Measurements from ENCODE around the gene KRT6B. TPM values are rescaled to one million over a fixed set of nuclear protein-coding genes. Genes with fewer than 3 reads are reported as not detected.
"Not testable (repeated sequence)": the region's sequence is repeated elsewhere in the genome, so short reads cannot be mapped to it uniquely, and the experiment has no call there.

KRT6B gene
- total RNA-seq, 1 donor from 2014 or later: not detected

DNA sequence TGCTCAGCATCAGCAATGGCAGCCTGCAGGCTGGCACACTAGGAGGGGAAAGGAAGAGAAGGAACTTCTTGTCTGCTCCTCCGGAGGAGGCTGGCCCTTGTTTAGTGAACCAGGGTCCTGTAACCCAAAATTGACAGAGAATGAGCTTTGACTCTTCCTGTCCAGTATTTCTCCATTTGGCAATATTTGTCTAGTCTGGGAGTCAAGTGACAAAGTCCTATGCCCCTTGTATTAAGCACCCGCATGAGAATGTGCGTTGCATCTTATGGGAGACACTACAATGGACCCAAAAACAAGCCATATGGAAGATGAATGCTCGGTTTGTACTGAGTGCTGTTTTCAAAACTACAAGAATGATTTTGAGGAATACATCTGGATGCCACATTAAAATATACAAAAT is 17.9 kb upstream of the KRT6B start:
- DNase-seq (ENCODE audit: low read depth in 2 of 2): no peak

GRCh38 chr12:52464897-52465296 is 13.0 kb upstream of the KRT6B start:
- DNase-seq (ENCODE audit: low read depth in 2 of 2): no peak

DNA sequence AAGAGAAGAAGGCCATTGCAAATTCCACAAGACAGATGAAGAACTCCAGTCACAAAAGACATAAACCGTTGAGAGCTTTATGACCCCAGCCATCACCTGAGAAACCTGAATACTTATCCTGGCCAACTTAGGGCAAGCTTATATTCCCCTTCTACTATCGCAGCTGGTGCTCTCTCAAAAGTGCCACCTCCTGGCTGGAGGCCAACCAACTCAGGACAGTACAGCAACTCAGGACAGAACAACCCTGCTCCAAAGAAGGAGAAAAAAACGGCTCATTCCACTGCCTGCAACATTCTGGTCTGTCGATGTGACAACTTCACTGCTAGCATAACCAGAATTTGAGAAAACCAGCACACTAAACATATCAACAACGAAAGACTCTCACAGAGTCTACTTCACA is 9.7 kb upstream of the KRT6B start:
- DNase-seq (ENCODE audit: low read depth in 2 of 2): no peak

GRCh38 chr12:52458861-52459260 is 6.9 kb upstream of the KRT6B start:
- no peak for DNase-seq (ENCODE audit: low read depth in 2 of 2)

- no peak for DNase-seq (ENCODE audit: low read depth in 2 of 2)
Measured at GRCh38 chr12:52455821-52456220, 3.9 kb upstream of the KRT6B start.

DNA sequence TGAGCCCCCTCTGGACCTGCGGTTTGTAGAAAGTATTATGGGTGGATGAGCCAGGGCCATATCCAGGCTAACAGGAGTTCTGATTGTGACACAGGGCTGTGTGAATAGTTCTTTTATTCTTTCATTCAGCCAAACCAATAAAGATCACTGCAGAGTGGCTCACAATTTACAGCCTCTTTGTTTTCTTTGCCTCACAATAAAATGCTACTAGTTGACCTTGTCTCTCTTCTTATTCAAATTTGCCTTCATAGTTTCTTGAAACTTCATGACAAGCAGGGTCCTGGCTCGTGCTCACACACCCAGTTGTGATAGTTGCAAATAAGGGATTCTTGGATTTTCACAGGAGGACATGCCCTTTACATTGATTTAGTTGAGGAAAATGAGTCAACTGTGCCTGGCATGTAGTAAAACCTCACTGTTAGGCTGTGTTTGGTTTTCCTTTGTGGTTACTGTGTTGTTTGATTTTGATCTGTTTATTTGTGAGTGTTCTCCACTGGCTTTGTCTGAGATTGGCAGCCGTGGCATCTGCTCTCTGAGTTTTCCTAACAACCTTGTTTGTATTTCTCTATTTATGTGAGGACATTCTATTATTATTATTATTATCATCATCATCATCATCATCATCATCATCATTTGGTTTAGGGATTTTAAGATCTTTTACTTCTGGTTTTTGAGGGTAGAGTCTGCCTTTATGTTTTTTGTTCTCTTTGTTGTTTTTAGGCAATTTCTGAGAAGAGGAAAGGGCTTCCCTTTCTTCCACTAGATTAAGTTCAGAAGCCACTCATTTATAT is 2.7 kb upstream of the KRT6B start:
- no peak for DNase-seq (ENCODE audit: low read depth in 2 of 2)

DNA sequence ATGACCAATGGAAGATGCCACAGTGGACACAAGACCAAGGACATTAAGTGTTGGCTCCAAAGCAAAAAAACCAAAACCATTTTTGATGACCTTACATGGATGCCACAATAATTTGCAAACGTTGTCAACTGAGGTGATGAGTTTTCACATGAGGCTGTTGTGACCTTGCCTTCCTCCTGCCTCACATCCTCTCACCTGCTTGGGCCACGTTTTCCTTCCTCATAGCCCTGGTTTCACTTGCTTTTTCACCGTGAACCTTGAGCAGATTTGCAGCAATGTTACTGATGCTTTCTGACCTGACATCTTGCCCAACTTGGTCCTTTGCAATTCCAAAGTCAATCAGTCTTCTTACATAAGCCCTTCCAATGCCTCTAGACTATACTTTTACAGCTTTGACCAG is 3.7 kb downstream of the KRT6B start:
- DNase-seq (ENCODE audit: low read depth in 2 of 2): no peak

DNA sequence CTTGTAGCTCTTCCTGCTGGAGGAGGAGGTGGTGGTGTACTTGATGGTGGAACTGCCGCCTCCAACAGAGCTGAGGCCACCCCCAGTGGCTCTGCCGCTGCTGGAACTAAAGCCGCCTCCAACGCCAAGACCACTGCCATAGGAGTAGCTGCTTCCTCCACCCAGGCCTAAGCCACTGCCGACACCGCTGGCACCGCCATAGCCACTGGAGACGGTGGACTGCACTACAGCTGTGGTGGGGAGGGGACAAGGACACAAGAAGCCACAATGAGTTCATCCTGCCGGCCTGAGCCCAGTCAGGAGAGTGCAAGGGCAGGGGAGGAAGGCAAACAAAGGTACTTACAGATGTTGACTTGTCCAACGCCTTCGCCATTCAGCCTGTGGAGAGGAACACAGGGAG is 4.8 kb downstream of the KRT6B start:
- DNase-seq (ENCODE audit: low read depth in 2 of 2): not testable (repeated sequence)

DNA sequence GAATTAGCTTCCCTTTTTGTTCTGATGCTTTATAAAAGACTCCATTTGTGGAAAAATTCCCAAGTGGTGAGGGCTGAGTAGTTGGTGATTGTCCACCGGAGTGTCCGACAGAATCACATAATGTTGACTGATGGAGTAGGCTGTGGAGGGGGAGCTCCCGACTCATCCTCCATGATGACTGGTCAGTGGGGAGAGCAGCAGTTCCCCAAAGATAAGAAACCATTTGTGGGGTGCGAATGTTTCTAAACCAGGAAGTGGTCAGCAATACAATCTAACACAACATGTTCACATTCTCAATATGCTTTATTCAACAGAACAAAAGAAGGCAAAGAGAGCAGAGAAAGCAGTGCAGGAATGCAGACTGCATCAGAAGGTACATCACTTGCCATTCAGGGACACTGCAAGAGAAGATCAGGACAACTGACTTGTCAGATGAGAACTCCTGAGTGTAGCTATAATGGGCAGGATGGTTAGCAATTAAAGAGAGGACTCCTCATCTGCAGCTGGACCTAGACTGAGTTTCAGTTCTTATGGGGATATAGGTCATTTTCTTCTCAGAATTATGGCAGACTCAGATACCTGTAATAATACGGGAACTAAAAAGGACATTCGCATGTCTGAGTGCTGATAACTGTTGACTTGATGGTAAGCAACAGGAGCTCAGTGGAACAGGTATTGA is 5.4 kb downstream of the KRT6B start:
- no peak for DNase-seq (ENCODE audit: low read depth in 2 of 2)

- DNase-seq (ENCODE audit: low read depth in 2 of 2): no peak
Measured at GRCh38 chr12:52445876-52446275, 6.1 kb downstream of the KRT6B start.

DNA sequence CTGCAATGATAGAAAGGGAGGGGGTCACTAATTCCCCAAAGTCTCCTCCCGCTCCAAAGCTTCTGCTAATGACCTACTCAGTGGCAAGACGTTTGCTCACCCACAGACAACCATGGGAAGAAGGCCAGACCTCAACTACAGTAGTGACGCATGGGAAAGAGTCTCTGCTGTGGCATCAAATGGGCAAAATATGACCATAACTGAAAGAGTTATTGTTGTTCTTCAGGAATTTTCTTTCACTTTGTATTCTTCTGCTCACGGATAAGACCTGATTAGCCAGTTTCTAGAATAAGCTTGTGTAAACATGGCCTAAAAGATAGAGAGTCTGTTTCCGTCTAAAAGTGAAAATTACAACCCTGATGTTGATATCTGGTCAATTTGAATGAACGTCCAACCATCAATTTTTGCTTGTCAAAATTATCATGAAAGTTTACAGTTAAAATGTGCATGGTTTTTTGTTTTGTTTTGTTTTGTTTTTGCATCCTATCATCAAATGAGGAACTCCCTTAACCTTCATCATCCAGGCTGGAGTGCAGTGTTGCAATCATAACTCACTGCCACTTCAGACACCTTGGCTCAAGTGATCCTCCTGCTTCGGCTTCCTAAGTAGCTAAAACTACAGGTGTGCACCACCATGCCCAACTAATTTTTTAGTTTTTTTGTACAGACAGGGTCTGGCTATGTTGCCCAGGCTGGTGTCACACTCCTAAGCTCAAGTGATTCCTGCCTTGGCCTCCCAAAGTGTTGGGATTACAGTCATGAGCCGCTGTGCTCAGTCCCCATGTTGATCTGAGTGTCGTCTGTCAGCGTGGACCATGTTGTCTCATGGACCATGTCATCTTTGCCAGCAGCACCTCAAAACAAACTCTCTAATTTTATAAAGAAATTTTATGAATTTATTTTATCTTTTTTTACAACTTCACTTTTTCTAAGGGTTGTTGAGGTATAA is 7.0 kb downstream of the KRT6B start:
- no peak for DNase-seq (ENCODE audit: low read depth in 2 of 2)

DNA sequence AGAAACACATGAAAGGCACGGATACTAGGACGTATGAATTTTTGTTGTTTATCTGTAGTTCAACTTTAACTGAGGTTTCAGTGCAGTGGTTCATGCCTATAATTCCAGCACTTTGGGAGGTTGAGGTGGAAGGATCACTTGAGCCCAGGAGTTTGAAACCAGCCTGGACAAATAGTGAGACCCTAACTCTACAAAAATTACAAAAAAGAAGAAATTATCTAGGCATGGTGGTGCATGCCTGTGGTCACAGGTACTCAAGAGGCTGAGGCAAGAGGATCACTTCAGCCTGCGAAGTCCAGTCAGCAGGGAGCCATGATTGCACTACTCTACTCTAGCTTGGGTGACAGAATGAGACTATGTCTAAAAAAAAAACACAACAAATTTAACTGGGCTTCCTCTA is 8.0 kb downstream of the KRT6B start:
- no peak for DNase-seq (ENCODE audit: low read depth in 2 of 2)

DNA sequence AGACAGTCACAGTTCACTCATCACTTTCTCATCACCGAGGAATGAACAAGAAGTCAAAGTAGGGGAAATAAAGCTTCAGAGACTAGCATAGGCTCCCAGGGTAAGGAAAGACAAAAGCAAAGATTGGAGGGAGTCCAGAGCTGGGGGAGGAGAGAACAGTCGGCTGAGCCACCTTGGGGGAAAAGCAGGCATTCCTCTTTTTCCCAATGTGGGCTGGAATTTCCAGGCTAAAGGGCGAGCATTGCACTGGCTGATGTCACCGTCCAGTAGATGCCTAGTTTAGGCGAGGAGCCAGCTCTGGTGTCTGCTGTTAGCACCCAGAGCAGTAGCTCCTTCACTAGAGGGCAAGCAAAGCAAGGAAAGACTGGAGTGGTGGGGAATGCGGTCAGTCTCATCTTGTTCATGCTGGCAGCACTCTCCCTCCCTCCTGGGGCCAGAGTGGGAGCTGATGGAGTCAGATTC is 9.3 kb downstream of the KRT6B start:
- no peak for DNase-seq (ENCODE audit: low read depth in 2 of 2)

- no peak for DNase-seq (ENCODE audit: low read depth in 2 of 2)
Measured at GRCh38 chr12:52441320-52441911, 10.5 kb downstream of the KRT6B start.

- no peak for DNase-seq (ENCODE audit: low read depth in 2 of 2)
Measured at GRCh38 chr12:52440821-52441319, 11.1 kb downstream of the KRT6B start.

DNA sequence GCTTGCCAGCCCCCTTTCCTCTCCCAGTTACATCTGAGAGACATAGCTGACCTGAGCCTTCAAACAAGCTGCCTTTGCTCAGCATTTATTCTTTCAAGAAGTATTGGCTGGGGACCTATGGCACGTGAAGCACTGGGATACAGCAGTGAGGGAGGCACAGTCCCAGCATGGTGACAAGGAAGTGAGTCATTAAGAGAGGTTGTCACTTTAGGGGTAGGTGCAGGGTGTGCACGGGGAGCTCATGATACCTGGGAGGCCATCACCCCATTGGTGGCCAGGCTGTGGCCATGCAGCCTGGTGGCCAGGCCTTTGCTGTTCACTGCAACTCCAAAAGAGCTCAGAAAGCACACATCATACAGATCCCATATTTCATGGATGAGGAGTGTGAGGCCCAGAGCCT is 12.1 kb downstream of the KRT6B start:
- DNase-seq (ENCODE audit: low read depth in 2 of 2): no peak

DNA sequence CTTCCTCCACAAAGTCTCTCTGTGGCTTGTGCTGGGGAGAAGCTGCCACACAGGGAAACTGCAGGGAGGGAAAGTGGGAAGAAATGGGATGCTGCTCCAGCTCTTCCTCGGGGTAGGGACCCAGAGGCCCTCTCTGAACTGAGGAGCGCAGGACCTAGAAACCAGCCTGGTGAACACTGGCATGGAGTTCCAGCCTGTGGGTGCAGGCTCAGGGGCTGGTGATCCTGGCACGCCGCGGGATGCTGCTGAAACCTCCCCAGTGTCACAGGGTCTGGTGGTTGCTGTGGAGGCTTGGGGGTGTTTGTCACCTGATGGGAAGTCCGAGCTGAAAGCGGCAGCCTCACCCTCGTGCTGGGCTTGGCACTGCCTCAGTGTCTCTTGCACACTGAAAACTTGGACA is 12.5 kb downstream of the KRT6B start:
- DNase-seq (ENCODE audit: low read depth in 2 of 2): no peak

- no peak for DNase-seq (ENCODE audit: low read depth in 2 of 2)
Measured at GRCh38 chr12:52438305-52439301, 13.3 kb downstream of the KRT6B start.

DNA sequence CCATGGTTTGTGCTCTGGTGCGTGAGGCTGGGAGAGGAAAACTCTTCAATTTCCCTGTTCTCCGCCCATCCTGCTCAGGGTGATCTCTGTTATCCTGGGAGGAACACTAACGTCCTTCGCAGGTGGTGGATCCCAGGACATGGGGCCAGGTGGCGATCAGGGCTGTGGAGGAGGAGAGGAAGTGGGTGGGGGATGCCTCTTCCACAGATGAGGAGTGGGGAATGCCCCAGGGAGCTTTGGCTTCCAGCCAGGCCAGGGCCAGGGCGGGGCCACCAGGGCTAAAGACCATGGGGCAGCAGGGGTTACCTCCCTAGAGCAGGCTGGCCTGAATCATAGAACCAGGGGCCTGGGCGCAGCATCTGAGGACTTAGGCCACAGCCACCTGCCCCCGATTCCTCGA is 14.4 kb downstream of the KRT6B start:
- DNase-seq (ENCODE audit: low read depth in 2 of 2): no peak

- no peak for DNase-seq (ENCODE audit: low read depth in 2 of 2)
Measured at GRCh38 chr12:52436828-52437474, 15.0 kb downstream of the KRT6B start.

All from lung microvascular endothelial cell (primary cell).